ENCODE data around the gene LNPK.

GRCh38 chr2:175935289-175936181 lies 66.5 kb downstream of the LNPK start:
- TF ChIP-seq, protein P1, sequence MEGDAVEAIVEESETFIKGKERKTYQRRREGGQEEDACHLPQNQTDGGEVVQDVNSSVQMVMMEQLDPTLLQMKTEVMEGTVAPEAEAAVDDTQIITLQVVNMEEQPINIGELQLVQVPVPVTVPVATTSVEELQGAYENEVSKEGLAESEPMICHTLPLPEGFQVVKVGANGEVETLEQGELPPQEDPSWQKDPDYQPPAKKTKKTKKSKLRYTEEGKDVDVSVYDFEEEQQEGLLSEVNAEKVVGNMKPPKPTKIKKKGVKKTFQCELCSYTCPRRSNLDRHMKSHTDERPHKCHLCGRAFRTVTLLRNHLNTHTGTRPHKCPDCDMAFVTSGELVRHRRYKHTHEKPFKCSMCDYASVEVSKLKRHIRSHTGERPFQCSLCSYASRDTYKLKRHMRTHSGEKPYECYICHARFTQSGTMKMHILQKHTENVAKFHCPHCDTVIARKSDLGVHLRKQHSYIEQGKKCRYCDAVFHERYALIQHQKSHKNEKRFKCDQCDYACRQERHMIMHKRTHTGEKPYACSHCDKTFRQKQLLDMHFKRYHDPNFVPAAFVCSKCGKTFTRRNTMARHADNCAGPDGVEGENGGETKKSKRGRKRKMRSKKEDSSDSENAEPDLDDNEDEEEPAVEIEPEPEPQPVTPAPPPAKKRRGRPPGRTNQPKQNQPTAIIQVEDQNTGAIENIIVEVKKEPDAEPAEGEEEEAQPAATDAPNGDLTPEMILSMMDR (IDR thresholded peaks at IDR 0.05) = no peak
- no peak for TF ChIP-seq EZH2 (IDR thresholded peaks at IDR 0.05)
